DOHH2 (cell line): ENCODE results near the gene LSM14B.

Experiments
- H3F3A ChIP-seq: fragments of 200-600 bp; sonication (generic), shearing (Covaris generic); 2 replicates; pipeline ENCODE4 v1.6.0; 2016; ENCODE audit warnings: antibody characterized with exemption, mild to moderate bottlenecking; ENCODE audit not compliant: control insufficient read depth, insufficient read depth
- H3K27ac ChIP-seq: fragments of 200-600 bp; sonication (generic); 2 replicates; pipeline ENCODE4 v1.5.1; 2014; ENCODE audit warnings: low read depth, mild to moderate bottlenecking, low read length, moderate library complexity
- H3K27me3 ChIP-seq: fragments of 200-600 bp; sonication (generic); 2 replicates; pipeline ENCODE4 v1.6.1; 2014; ENCODE audit warnings: mild to moderate bottlenecking, low read length, mixed read lengths; ENCODE audit not compliant: control insufficient read depth
- H3K36me3 ChIP-seq: fragments of 200-600 bp; sonication (generic); 2 replicates; pipeline ENCODE4 v1.6.1; 2014; ENCODE audit warnings: mild to moderate bottlenecking, low read length, moderate library complexity, mixed read lengths; ENCODE audit not compliant: control insufficient read depth
- H3K4me1 ChIP-seq: fragments of 200-600 bp; sonication (generic); 2 replicates; pipeline ENCODE4 v1.6.1; 2014; ENCODE audit warnings: mild to moderate bottlenecking, low read length, mixed read lengths; ENCODE audit not compliant: control insufficient read depth
- H3K4me2 ChIP-seq: fragments of 200-600 bp; sonication (generic); 2 replicates; pipeline ENCODE4 v1.6.0; 2014; ENCODE audit warnings: mild to moderate bottlenecking, low read length, moderate library complexity
- H3K4me3 ChIP-seq: fragments of 200-600 bp; sonication (generic); 2 replicates; pipeline ENCODE4 v1.5.1; 2014; ENCODE audit warnings: mild to moderate bottlenecking, low read length, mixed read lengths
- H3K79me2 ChIP-seq: fragments of 200-600 bp; sonication (generic); 2 replicates; pipeline ENCODE4 v1.6.1; 2014; ENCODE audit warnings: mild to moderate bottlenecking, low read length, mixed read lengths; ENCODE audit not compliant: control insufficient read depth
- H3K9me2 ChIP-seq: fragments of 200-600 bp; sonication (generic); replicated peaks from 2 replicates; pipeline ENCODE4 v1.6.1; 2014; ENCODE audit warnings: mild to moderate bottlenecking, low read length, mixed read lengths; ENCODE audit not compliant: control insufficient read depth
- H3K9me3 ChIP-seq: fragments of 200-600 bp; sonication (generic); 2 replicates; pipeline ENCODE4 v1.6.1; 2014; ENCODE audit warnings: antibody characterized with exemption, low read length, mixed read lengths; ENCODE audit not compliant: control insufficient read depth, insufficient read depth
- H4K20me1 ChIP-seq: fragments of 200-600 bp; sonication (generic); 2 replicates; pipeline ENCODE4 v1.6.0; 2014; ENCODE audit warnings: low read depth, mild to moderate bottlenecking, antibody characterized with exemption, low read length, moderate library complexity; ENCODE audit not compliant: control insufficient read depth, insufficient read depth
- EZH2phosphoT487 ChIP-seq: fragments of 200-600 bp; sonication (generic); IDR thresholded peaks from 2 replicates; pipeline ENCODE4 v1.6.1; 2017; ENCODE audit warnings: borderline replicate concordance, mild to moderate bottlenecking, antibody characterized with exemption, low read length, moderate library complexity, mixed read lengths
- TF ChIP-seq, protein P1 (sequence below): fragments of 200-600 bp; sonication (generic); IDR thresholded peaks from one replicate; pipeline ENCODE4 v1.5.1; 2014; ENCODE audit warnings: antibody characterized with exemption, mild to moderate bottlenecking, low read depth, low read length; ENCODE audit not compliant: poor library complexity, severe bottlenecking

Gene LSM14B

DNA sequence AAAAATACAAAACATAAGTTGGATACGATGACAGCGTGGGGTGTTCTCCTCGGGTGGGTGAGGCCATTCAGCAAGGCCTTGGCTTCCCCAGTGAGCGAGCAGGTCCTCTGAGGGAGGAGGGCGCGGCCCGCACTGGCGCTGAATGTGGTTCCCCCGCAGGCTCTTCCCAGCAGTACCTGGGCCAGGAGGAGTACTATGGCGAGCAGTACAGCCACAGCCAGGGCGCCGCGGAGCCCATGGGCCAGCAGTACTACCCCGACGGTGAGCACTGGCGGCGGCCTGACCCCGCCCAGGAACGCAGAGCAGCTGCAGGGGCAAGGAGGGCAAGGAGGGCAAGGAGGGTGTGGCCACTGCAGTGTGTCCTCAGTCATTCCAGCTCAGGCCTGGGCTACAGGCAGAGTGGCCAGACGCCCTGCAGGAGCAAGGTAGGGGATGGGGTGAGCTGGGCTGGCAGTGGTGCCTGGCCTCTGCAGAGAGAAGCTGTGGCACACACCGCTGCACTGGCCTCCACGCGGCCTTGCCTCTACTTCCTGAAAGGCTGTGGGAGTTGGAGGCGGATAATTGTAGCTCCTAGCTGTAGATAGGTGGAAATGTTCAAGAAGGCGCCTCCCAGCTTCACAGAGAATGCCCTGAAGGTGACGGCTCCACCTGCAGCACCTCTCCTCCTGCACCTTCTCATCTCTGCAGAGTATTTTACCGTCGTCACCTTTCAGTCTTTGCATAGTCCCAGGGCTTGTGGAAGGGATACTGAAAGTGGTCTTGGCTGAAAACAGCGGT lies 41.9 kb downstream of the LSM14B start:
- no peak for TF ChIP-seq EZH2phosphoT487
- TF ChIP-seq, protein P1, sequence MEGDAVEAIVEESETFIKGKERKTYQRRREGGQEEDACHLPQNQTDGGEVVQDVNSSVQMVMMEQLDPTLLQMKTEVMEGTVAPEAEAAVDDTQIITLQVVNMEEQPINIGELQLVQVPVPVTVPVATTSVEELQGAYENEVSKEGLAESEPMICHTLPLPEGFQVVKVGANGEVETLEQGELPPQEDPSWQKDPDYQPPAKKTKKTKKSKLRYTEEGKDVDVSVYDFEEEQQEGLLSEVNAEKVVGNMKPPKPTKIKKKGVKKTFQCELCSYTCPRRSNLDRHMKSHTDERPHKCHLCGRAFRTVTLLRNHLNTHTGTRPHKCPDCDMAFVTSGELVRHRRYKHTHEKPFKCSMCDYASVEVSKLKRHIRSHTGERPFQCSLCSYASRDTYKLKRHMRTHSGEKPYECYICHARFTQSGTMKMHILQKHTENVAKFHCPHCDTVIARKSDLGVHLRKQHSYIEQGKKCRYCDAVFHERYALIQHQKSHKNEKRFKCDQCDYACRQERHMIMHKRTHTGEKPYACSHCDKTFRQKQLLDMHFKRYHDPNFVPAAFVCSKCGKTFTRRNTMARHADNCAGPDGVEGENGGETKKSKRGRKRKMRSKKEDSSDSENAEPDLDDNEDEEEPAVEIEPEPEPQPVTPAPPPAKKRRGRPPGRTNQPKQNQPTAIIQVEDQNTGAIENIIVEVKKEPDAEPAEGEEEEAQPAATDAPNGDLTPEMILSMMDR: no peak
- H3K79me2 ChIP-seq: no peaks in the 10 kb centered on the region; the same call in 1 of the 2 replicates
- H4K20me1 ChIP-seq: no peaks in the 10 kb centered on the region
- no peaks in the 10 kb centered on the region for H3K4me1 ChIP-seq
- no peaks in the 10 kb centered on the region for H3F3A ChIP-seq
- no peaks in the 10 kb centered on the region for H3K9me2 ChIP-seq
- no peak overlapping the region for H3K27ac ChIP-seq
- no peaks in the 10 kb centered on the region for H3K9me3 ChIP-seq
- peaks cover 23% of the 10 kb centered on the region for H3K36me3 ChIP-seq
- H3K4me2 ChIP-seq: no peak overlapping the region
- H3K4me3 ChIP-seq: no peak overlapping the region
- H3K27me3 ChIP-seq: no peaks in the 10 kb centered on the region

DNA sequence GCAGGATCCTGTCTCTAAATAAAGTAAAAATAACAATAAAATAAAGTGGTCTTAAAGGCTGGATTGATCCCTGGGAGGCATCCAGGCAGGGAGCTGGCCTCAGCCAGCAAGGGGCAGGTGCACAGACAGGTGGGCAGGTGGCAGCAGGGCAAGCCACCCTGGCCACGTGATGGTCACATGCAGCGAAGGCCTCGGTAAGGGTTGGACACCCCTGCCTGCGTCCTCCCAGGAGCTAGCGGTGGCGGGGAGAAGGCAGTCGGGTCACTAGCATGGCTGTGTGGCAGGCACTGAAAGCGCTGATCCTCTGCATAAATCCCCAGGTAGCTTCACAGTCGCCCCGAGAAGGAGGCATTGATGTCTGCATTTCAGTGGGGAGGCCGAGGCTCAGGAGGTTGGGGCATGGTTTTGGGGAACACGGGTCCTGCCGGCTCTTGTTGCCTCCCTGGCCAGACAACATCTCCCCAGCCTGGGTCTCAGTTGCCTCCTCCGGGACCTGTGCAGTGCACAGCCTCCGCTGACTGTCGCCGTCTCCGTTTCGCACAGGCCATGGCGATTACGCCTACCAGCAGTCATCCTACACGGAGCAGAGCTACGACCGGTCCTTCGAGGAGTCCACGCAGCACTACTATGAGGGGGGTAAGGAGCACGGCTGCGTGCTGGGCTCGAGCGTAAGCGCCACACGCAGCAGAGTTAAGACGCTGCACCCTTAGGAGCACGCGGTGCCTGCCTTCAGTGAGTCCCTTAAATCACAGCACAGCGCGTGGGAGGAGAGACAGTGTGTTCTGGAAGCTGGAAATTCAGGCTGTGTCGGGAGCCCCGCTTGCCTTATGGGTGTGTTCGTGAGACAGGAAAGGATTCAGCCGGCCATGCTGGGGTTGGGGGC lies 42.8 kb downstream of the LSM14B start:
- Histone ChIP-seq H3K27me3 (no peaks in the 10 kb centered on the region), H3K4me1 (no peaks in the 10 kb centered on the region), H3F3A (no peaks in the 10 kb centered on the region), H3K9me2 (no peaks in the 10 kb centered on the region), H3K79me2 (no peaks in the 10 kb centered on the region), H3K4me3 (no peak overlapping the region), H3K4me2 (no peak overlapping the region), H3K36me3 (peaks cover 25% of the 10 kb centered on the region), H3K27ac (no peak overlapping the region), H3K9me3 (no peaks in the 10 kb centered on the region), H4K20me1 (no peaks in the 10 kb centered on the region)
- no peak for TF ChIP-seq EZH2phosphoT487
- TF ChIP-seq, protein P1: no peak

- H3K27ac ChIP-seq: no peak overlapping the region
- H3K36me3 ChIP-seq: peaks cover 25% of the 10 kb centered on the region
- no peaks in the 10 kb centered on the region for H3K79me2 ChIP-seq
- H3K9me3 ChIP-seq: no peaks in the 10 kb centered on the region
- H3K4me1 ChIP-seq: no peaks in the 10 kb centered on the region
- no peaks in the 10 kb centered on the region for H3K27me3 ChIP-seq
- no peaks in the 10 kb centered on the region for H3F3A ChIP-seq
- no peak overlapping the region for H3K4me3 ChIP-seq
- H4K20me1 ChIP-seq: no peaks in the 10 kb centered on the region
- H3K4me2 ChIP-seq: no peak overlapping the region
- TF ChIP-seq, protein P1: no peak
- TF ChIP-seq EZH2phosphoT487: no peak
- no peaks in the 10 kb centered on the region for H3K9me2 ChIP-seq
These were observed 43.6 kb downstream of the LSM14B start for GRCh38 chr20:62165762-62166399.
